MV-4-11 (cell line): ENCODE results near the gene USP15.

Experiments
- DNase-seq: peaks from one replicate; lab custom pipeline; 2025; lab: John Stamatoyannopoulos, UW

The USP15 gene

GRCh38 chr12:62284749-62285148, 24.5 kb downstream of the USP15 start:
- DNase-seq, result no peak

- DNase-seq, result no peak
These were observed 25.1 kb downstream of the USP15 start for GRCh38 chr12:62285284-62285683.

- DNase-seq, result peak; percentile 17
These were observed 28.1 kb downstream of the USP15 start for GRCh38 chr12:62288328-62288727.

- no peak for DNase-seq
These were observed 30.6 kb downstream of the USP15 start for GRCh38 chr12:62290846-62291245.

- DNase-seq, result peak; percentile 57
These were observed 31.9 kb downstream of the USP15 start for GRCh38 chr12:62291864-62292760.

- peak; percentile 66 for DNase-seq
These were observed 32.6 kb downstream of the USP15 start for GRCh38 chr12:62292761-62293344.

- DNase-seq, result no peak
These were observed 34.2 kb downstream of the USP15 start for GRCh38 chr12:62294378-62294777.

GRCh38 chr12:62296001-62296400, 35.8 kb downstream of the USP15 start:
- DNase-seq, result no peak

- peak; percentile 91 for DNase-seq
These were observed 37.1 kb downstream of the USP15 start for GRCh38 chr12:62297321-62297720.

- no peak for DNase-seq
These were observed 39.4 kb downstream of the USP15 start for GRCh38 chr12:62299617-62300016.

GRCh38 chr12:62301080-62301798, 41.0 kb downstream of the USP15 start:
- DNase-seq, result peak; percentile 46

- DNase-seq, result no peak
These were observed 41.6 kb downstream of the USP15 start for GRCh38 chr12:62301799-62302133.

GRCh38 chr12:62304560-62304959, 44.4 kb downstream of the USP15 start:
- no peak for DNase-seq

- no peak for DNase-seq
These were observed 45.6 kb downstream of the USP15 start for GRCh38 chr12:62305778-62306177.

GRCh38 chr12:62306569-62307530, 46.6 kb downstream of the USP15 start:
- no peak for DNase-seq

GRCh38 chr12:62308201-62308600, 48.0 kb downstream of the USP15 start:
- peak; percentile 20 for DNase-seq

GRCh38 chr12:62313727-62314380, 53.6 kb downstream of the USP15 start:
- no peak for DNase-seq

- no peak for DNase-seq
These were observed 56.8 kb downstream of the USP15 start for GRCh38 chr12:62317017-62317416.

GRCh38 chr12:62319058-62319457, 58.9 kb downstream of the USP15 start:
- DNase-seq, result peak; percentile 81

GRCh38 chr12:62320054-62320453, 59.9 kb downstream of the USP15 start:
- no peak for DNase-seq

GRCh38 chr12:62323386-62323785, 63.2 kb downstream of the USP15 start:
- peak; percentile 16 for DNase-seq
